Fibroblast of villous mesenchyme (primary cell): ENCODE data around the gene KIF26B. TPM values are rescaled to one million over a fixed set of nuclear protein-coding genes. Genes with fewer than 3 reads are reported as not detected.

ENCODE experiments used
- DNase-seq: peaks from one replicate; pipeline ENCODE4 v3.0.0-alpha.2; 2010; ENCODE audit warnings: low read depth
- H3K4me3 ChIP-seq: 2 replicates; pipeline ENCODE4 v1.5.1; 2011; ENCODE audit warnings: low read depth, mild to moderate bottlenecking, low read length
- total RNA-seq: library from RNA; depleted of rRNA; stranded (reverse); fragments of >200 nt; gene quantifications from 2 replicates; pipeline ENCODE4 v1.2.3, GENCODE V29; 2012
- TF ChIP-seq, protein P1 (sequence below): IDR thresholded peaks from 2 replicates; pipeline ENCODE4 v1.5.1; 2012; ENCODE audit warnings: low read depth, mild to moderate bottlenecking, low read length; ENCODE audit not compliant: insufficient read depth

KIF26B gene
- total RNA-seq, result 12.1 and 66.0 TPM in 2 replicates

DNA sequence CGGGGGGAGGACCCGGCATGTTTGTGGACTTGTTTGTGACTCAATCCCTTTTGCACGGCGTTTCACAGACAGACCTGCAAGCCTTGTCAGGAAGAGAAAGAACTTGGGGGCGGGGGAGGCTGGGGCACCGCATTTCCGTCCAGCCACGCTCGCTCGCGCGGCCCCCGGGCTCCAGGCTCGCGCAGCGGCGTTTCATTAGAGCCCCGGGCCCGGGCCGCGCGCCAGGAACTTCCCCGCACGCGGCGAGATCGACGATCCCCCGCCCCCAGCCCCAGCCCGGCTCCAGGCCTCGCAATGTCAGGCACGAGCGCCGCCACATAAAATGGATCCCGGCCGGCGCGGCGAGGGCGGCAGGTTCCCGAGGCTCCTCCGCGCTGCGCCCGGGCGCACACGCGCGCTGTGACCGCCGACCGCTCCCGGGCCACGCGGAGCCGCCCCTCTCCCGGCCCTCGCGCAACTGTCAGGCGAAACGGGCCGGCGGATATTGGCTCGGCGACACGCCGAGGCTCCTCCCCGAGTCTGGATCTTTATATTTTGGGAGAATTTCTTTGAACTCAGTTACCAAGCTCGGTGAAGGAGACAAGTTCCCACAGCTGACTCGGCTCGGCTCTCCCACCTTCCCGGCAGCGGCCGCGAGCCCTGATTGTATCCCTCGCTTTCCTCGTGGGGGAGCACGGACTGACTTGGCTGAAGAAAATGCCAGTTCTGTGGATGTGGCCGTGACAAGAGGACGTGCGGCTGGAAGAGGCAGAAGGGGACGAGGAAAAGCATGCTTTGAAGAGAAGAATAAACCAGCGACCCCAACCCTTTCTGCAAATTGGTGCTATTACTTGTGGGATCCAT is at the start of gene KIF26B:
TSS of gene KIF26B (plus strand) at position 557 of the 843 bp plus-strand sequence. CDS start 440 bp downstream, outside the sequence.
- TF ChIP-seq, protein P1, sequence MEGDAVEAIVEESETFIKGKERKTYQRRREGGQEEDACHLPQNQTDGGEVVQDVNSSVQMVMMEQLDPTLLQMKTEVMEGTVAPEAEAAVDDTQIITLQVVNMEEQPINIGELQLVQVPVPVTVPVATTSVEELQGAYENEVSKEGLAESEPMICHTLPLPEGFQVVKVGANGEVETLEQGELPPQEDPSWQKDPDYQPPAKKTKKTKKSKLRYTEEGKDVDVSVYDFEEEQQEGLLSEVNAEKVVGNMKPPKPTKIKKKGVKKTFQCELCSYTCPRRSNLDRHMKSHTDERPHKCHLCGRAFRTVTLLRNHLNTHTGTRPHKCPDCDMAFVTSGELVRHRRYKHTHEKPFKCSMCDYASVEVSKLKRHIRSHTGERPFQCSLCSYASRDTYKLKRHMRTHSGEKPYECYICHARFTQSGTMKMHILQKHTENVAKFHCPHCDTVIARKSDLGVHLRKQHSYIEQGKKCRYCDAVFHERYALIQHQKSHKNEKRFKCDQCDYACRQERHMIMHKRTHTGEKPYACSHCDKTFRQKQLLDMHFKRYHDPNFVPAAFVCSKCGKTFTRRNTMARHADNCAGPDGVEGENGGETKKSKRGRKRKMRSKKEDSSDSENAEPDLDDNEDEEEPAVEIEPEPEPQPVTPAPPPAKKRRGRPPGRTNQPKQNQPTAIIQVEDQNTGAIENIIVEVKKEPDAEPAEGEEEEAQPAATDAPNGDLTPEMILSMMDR, result no peak
- H3K4me3 ChIP-seq, result peak within 1 kb of the TSS; percentile 94
- DNase-seq, result peak; percentile 61

DNA sequence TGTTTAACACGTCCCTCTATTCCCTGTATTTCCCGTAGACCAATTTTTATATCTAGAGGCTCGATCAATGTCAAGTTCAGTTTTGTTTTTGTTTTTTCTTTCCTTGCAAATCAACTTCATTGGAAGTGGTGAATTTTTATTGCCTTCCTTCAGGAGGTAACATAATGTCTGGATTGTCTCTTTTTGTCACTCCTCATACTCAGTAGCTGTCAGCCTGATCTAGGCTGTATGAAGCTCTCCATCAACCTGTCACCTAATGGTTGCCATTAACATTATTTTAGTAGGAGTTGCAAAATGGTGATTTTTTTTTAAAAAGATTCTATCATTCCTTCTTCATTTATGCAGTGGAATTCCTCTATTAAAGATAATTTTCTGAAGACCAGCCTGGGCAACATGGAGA is 49.7 kb upstream of the KIF26B start:
- TF ChIP-seq, protein P1, result no peak
- no peak for DNase-seq

DNA sequence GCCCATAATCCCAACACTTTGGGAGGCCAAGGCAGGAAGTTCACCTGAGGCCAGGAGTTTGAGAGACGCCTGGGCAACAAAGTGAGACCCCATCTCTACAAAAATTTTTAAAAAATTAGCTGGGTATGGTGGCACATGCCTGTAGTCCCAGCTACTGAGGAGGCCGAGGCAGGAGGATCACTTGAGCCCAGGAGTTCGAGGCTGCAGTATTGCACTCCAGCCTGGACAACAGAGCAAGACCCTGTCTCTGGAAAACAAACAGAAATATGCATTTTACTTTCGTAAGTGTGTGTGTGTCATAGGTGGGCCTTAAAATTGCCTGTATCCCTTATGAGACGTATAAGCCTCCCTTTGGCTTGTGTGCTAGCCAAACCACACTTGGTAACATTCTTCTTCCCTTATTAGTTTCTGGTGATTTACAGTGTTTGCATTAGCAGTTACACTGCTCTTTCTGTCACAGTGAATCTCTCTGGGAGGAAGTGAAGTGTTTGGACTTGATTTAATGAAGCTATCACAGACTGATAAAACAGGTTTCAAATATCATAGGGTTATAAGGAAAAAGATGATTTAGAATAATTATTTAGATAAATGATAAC is 48.9 kb upstream of the KIF26B start:
- DNase-seq, result no peak
- TF ChIP-seq, protein P1, result no peak
- no peak overlapping the region for H3K4me3 ChIP-seq

More for the DNA sequence above, 49.7 kb upstream of the KIF26B start:
- H3K4me3 ChIP-seq, result no peak overlapping the region

DNA sequence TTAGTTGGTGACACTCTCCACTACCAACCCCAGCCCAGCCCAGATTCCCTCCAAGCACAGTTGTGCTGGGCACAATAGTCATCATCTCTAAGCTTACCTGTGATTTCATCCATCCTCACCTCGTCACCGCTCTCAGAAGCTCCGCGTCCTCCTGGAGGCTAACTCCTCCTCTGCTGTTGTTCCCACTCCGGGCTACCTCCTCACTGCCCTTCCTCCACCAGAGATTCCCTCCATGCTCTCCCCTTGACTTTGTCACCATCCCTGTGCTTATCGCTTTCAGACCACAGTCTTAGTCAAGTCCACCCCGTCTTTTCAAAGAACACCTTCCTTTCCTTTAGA is 47.0 kb upstream of the KIF26B start:
- no peak for DNase-seq
- H3K4me3 ChIP-seq, result no peak overlapping the region
- TF ChIP-seq, protein P1, result no peak

DNA sequence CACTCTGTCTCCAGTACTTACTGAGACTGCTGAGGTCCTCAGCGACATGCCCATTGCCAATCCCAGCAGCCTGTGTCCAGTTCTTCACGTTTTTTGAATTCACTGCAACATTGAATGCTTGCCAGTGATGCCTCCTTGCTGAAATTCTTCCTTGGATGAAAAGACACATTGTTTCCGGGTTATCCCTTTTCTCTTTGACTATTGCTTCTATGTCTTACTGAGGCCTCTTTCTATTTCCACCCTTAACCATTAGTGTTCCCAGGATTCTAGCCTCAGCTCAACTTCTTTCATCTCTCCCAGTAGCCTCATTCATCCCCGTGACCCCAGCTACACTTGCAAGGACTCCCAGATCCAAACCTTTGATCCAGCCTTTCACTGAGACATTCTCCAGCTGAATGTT is 46.5 kb upstream of the KIF26B start:
- TF ChIP-seq, protein P1, result no peak
- no peak for DNase-seq

DNA sequence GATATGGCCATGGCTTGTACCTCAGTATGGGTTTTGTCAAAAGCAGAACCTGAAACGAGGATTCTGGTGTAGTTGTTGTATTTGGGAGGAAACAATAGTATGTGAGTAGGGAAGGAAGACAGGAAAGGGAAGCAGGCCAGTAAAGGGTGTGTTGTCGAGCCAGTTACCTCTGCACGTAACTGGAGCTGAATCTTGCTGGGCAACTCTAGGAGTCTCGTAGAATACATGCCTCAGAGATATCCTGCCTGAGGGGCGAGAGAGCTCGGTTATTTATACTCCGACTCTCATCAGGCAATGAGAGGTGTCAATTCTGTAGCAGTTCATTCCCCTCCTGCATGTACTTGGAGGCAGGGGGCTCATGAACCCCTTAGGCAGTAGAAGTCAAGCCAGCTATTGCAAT is 45.9 kb upstream of the KIF26B start:
- TF ChIP-seq, protein P1, result no peak
- H3K4me3 ChIP-seq, result no peak overlapping the region
- DNase-seq, result no peak

More for the DNA sequence above, 46.5 kb upstream of the KIF26B start:
- H3K4me3 ChIP-seq, result no peak overlapping the region
